Pancreas (tissue), 10 donors: ENCODE measurements around the gene ABHD12B. TPM values are rescaled to one million over a fixed set of nuclear protein-coding genes. Genes with fewer than 3 reads are reported as not detected.

Experiments used
- ATAC-seq, 4 donors: fragments of 200-7000 bp; cut with Tn5 transposase; one replicate each; pipeline versions ENCODE4 v1.8.0 to v1.9.1; 2020; ENCODE audit warnings: mild to moderate bottlenecking in 4 of 4, moderate library complexity in 4 of 4
- DNase-seq, 6 donors: peaks; one replicate each; pipeline ENCODE4 v3.0.0-alpha.2; 2020
- FAIRE-seq: peaks from 2 replicates; lab custom pipeline; 2012; peaks lifted over from hg19 to GRCh38; lab: Jason Lieb, UNC
- H3K27ac ChIP-seq, 4 donors: fragments of 200-600 bp; sonication (generic); 1 replicate in 3 of 4; 2 replicates in 1 of 4; pipeline versions ENCODE4 v1.5.0 to v1.8.0; 2020
- H3K27me3 ChIP-seq, 4 donors: fragments of 200-600 bp; one replicate each; pipeline ENCODE4 v1.8.0; 2021
- H3K36me3 ChIP-seq, 3 donors: fragments of 200-600 bp; sonication (generic) in 1 of 3; one replicate each; pipeline versions ENCODE4 v1.5.0 to v1.8.0; 2020 to 2021
- H3K4me1 ChIP-seq, 3 donors: fragments of 200-600 bp; one replicate each; pipeline ENCODE4 v1.8.0; 2021
- H3K4me3 ChIP-seq, 4 donors: fragments of 200-600 bp; sonication (generic) in 2 of 4; one replicate each; pipeline versions ENCODE4 v1.5.0 to v1.8.0; 2020 to 2021
- H3K9me3 ChIP-seq, 4 donors: fragments of 200-600 bp; one replicate each; pipeline ENCODE4 v1.8.0; 2021
- WGBS, 2 donors: extraction: QIAGEN DNeasy Blood & Tissue Kit; methylation state at CpG; one replicate each; pipeline ENCODE4 v1.1.7; 2013; 5-methylcytosine and 5-hydroxymethylcytosine counted together
- intact Hi-C, 3 donors: fragments of 100-400 bp; cut with DNase I; formaldehyde crosslinking; loops; one replicate each; pipeline versions ENCODE4 v1.11.1 to v1.14.2; 2022
- polyA plus RNA-seq, 2 donors: library from polyadenylated mRNA; stranded (reverse); fragments of 200-250 nt; gene quantifications; one replicate each; pipeline ENCODE4 v1.2.3, GENCODE V29; 2013
- total RNA-seq, 6 donors: library from RNA; stranded (reverse); fragmentation: NEBNext Ultra II Directional in 4 of 6; extraction: Animal tissue kit (Norgen Biotek cat#: 25700) in 4 of 6; gene quantifications; one replicate each; pipeline versions ENCODE4 v1.2.1 to v1.2.4, GENCODE V29; 2021 to 2023
- TF ChIP-seq, protein P1 (sequence below), 4 donors: fragments of 200-600 bp; sonication (generic) in 3 of 4; IDR thresholded peaks; one replicate each; pipeline versions ENCODE4 v1.5.0 to v1.8.0; 2021; ENCODE audit warnings: antibody characterized with exemption in 4 of 4
- donor health status: healthy with polysubstance abuse.
- donor health status: DM: no; HTN: no; CAD: no; lungs with moderate emphysema.
- donor health status: DM: no; HTN: no; CAD: no.
- donor health status: control.
- donor health status: control.
- donor health status: Bipolar disorder and iron deficiency.
- donor health status: DM: yes; HTN: yes; CAD: no.
- donor health status: DM: no; HTN: no; CAD: no.
- donor health status: DM: no; HTN: no; CAD: no.
- donor health status: DM: yes; HTN: yes; CAD: no.

The ABHD12B gene
- total and polyA plus RNA-seq, 8 donors, result 0.16 TPM; not detected in 7

DNA sequence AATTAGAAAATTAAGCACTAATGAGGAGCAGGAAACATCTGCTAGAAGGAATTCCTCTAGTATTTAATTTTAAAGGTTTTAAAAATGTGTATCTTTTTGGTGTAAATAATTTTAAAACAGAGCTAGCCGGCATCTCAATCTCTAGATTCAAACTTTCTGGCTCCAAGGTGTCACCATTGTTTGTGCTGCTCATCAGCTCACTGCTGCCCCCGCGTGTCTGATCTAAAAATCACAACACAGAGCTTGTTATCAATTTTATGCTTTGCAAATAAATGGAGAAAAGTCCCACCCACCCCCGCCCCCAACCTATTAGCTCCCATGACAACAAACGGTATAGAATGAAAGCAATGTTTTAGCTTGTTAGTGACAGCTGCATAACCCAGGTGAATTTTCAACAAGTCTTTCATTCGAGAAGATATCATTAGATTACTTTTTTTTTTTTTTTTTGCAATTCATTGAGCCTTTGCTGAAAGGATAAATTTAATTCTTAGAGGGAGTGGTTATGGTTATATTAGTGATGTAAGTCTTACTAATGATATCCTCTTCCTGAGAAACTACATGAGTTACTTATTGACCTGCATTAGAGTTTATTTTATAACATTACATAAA is 11.3 kb upstream of the ABHD12B start:
- TF ChIP-seq, protein P1, sequence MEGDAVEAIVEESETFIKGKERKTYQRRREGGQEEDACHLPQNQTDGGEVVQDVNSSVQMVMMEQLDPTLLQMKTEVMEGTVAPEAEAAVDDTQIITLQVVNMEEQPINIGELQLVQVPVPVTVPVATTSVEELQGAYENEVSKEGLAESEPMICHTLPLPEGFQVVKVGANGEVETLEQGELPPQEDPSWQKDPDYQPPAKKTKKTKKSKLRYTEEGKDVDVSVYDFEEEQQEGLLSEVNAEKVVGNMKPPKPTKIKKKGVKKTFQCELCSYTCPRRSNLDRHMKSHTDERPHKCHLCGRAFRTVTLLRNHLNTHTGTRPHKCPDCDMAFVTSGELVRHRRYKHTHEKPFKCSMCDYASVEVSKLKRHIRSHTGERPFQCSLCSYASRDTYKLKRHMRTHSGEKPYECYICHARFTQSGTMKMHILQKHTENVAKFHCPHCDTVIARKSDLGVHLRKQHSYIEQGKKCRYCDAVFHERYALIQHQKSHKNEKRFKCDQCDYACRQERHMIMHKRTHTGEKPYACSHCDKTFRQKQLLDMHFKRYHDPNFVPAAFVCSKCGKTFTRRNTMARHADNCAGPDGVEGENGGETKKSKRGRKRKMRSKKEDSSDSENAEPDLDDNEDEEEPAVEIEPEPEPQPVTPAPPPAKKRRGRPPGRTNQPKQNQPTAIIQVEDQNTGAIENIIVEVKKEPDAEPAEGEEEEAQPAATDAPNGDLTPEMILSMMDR (IDR thresholded peaks at IDR 0.05), result peak; percentile 27 to 64 (median 46)
- Histone ChIP-seq H3K36me3 (no peaks in the 10 kb centered on the region), H3K4me3 (peak overlapping the region; percentile 21 to 50 (median 34)), H3K27ac (no peak overlapping the region), H3K4me1 (no peaks in the 10 kb centered on the region), H3K9me3 (no peaks in the 10 kb centered on the region), H3K27me3 (no peaks in the 10 kb centered on the region)
- DNase-seq (peak; percentile 61 to 85 (median 78)), ATAC-seq (peak; percentile 82 to 94 (median 92)), FAIRE-seq (peak; percentile 34)
- 0 to 1% methylated on average over 6 of the region's 6 CpGs for WGBS, 2 donors
- intact Hi-C loops, result no loop called here

DNA sequence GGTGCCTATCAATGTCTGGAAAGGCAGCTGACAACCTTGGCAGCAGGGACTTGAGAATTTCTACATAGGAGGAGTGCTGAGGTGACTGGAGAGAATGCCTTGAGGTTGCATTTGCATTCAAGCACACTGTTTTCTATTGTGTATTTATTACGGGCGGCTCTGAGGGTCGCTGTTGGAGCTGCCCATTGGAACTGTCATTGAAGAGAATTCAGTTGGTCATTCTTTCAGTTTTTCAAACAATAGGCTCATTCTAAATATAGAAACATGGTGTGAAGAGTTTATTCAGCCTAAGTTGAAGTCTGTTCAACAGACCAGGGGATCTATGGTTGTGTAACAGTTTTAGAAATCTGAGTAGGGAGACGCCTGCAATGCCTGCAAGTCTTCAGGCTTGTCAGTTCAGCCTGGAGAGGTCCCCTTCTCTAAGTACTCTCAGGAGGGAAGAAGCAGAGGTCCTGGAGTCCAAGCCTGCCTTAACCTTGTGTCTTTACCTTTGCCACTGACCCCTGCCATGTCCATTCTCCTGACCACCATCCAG is 9.8 kb upstream of the ABHD12B start:
- no peak overlapping the region for H3K4me3 ChIP-seq
- H3K36me3 ChIP-seq, result no peaks in the 10 kb centered on the region
- no peak for DNase-seq
- intact Hi-C loops, result no loop called here
- 68 to 82% methylated on average over 4 of the region's 4 CpGs for WGBS, 2 donors
- H3K27ac ChIP-seq, result no peak overlapping the region
- no peak for FAIRE-seq
- H3K4me1 ChIP-seq, result no peaks in the 10 kb centered on the region
- no peak for ATAC-seq
- no peaks in the 10 kb centered on the region for H3K9me3 ChIP-seq
- TF ChIP-seq, protein P1 (IDR thresholded peaks at IDR 0.05), result no peak
- no peaks in the 10 kb centered on the region for H3K27me3 ChIP-seq

DNA sequence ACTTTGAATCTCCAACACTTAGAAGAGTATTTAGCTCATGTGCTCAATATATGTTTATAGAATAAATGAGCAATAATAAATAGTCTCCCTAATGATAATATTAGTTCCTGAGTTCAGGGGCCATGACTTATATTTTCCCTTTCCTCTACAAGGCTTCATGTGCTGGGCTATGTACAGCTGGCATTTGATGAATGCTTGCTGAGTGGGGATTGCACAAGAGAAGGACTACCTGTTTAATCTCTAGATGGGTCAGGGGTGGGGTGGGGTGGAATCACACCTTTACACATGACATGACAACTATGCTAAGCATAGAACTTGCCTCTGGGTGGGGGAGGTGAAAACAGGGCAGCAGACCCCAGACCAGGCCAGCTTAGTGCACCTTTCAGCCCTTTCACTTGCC is 7.6 kb upstream of the ABHD12B start:
- no peak for FAIRE-seq
- intact Hi-C loops, result no loop called here
- H3K36me3 ChIP-seq, result no peaks in the 10 kb centered on the region
- H3K27ac ChIP-seq, result no peak overlapping the region
- H3K9me3 ChIP-seq, result no peaks in the 10 kb centered on the region
- H3K27me3 ChIP-seq, result no peaks in the 10 kb centered on the region
- H3K4me1 ChIP-seq, result no peaks in the 10 kb centered on the region
- no peak overlapping the region for H3K4me3 ChIP-seq
- TF ChIP-seq, protein P1 (IDR thresholded peaks at IDR 0.05), result no peak
- DNase-seq, result no peak
- ATAC-seq, result no peak

DNA sequence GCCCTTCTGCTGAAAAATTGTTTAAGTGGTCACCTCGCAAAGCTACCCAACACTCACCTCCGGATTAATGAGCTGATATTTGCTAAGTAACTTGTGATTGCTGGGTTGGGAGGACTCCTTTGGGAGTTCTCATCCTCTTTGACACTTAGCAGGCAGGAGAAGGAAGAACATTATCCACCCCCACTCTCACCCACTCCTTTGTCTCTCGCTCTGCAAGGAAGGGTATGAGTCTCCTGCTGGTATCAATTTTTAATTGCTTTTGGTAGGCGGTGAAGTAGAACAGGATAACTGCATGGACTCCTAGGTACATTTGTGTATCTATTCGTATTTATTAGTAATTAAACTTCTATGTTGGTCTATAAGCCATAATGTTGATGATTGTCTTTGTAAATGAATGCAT is 6.9 kb upstream of the ABHD12B start:
- H3K9me3 ChIP-seq, result no peaks in the 10 kb centered on the region
- 78 to 94% methylated on average over 5 of the region's 5 CpGs for WGBS, 2 donors
- no peak overlapping the region for H3K27ac ChIP-seq
- DNase-seq (no peak), FAIRE-seq (no peak), ATAC-seq (no peak)
- H3K4me3 ChIP-seq, result no peak overlapping the region
- intact Hi-C loops, result no loop called here
- TF ChIP-seq, protein P1 (IDR thresholded peaks at IDR 0.05), result no peak
- no peaks in the 10 kb centered on the region for H3K36me3 ChIP-seq
- H3K27me3 ChIP-seq, result no peaks in the 10 kb centered on the region
- no peaks in the 10 kb centered on the region for H3K4me1 ChIP-seq

DNA sequence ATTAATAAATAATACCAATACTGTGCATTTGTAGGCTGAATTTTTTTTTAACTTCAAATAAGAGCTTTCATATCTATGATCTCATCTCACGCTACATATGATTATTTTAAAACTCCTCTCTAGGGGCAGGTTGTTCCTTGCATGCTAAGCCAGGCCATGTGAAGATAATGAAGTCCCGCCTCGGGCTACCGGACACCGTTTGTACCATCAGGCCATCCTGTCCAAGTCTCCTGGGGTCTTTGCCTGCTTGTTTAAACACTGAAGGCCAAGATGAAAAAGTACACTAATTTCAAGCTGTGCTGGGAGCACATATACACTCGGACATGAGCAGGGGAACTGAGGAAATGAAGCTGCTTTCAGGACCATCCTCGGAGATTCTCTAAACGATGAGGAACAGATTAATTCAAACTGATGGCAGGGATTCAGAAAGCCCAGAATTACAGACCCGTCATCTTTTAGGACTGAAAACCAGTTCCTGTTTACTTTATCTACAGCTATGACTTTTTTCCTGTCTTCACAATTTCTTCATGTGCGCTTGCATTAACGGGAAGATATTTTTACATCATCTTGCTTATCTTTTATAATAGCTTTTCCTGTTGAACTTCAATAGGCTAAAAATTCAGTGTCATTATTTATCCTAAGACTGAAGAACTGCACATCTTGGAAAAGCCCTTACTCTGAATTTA is 6.3 kb upstream of the ABHD12B start:
- Histone ChIP-seq H3K4me3 (no peak overlapping the region), H3K4me1 (no peaks in the 10 kb centered on the region), H3K36me3 (no peaks in the 10 kb centered on the region), H3K27ac (no peak overlapping the region), H3K9me3 (no peaks in the 10 kb centered on the region), H3K27me3 (no peaks in the 10 kb centered on the region)
- FAIRE-seq (no peak), DNase-seq (no peak), ATAC-seq (no peak)
- 73 to 77% methylated on average over 11 of the region's 11 CpGs for WGBS, 2 donors
- intact Hi-C loops, result no loop called here
- TF ChIP-seq, protein P1 (IDR thresholded peaks at IDR 0.05), result no peak
